Osteocyte (in vitro differentiated cells): Measurements from ENCODE around the gene KLRK1. TPM values are rescaled to one million over a fixed set of nuclear protein-coding genes. Genes with fewer than 3 reads are reported as not detected.
A peak's percentile ranks its signal among the peaks of the same experiment; 100 is the strongest.

Experiments
- DNase-seq: peaks from one replicate; pipeline ENCODE4 v3.0.0; 2021; ENCODE audit warnings: mixed read lengths; ENCODE audit not compliant: unreplicated experiment; ENCODE audit errors: extremely low spot score
- H3K27ac Mint-ChIP-seq: one replicate; pipeline ENCODE4 v1.8.0; 2021; ENCODE audit warnings: mild to moderate bottlenecking, mixed read lengths; ENCODE audit not compliant: unreplicated experiment
- H3K27me3 Mint-ChIP-seq: one replicate; pipeline ENCODE4 v1.8.0; 2021; ENCODE audit warnings: mixed read lengths; ENCODE audit not compliant: unreplicated experiment
- H3K36me3 Mint-ChIP-seq: one replicate; pipeline ENCODE4 v1.8.0; 2021; ENCODE audit warnings: mixed read lengths; ENCODE audit not compliant: unreplicated experiment
- H3K4me1 Mint-ChIP-seq: one replicate; pipeline ENCODE4 v1.8.0; 2021; ENCODE audit warnings: mixed read lengths; ENCODE audit not compliant: unreplicated experiment
- H3K4me3 Mint-ChIP-seq: one replicate; pipeline ENCODE4 v1.8.0; 2021; ENCODE audit warnings: mild to moderate bottlenecking, moderate library complexity, mixed read lengths; ENCODE audit not compliant: unreplicated experiment
- H3K9me3 Mint-ChIP-seq: one replicate; pipeline ENCODE4 v1.8.0; 2021; ENCODE audit warnings: mixed read lengths; ENCODE audit not compliant: unreplicated experiment
- CTCF ChIP-seq: fragments of 200-600 bp; sonication (generic); IDR thresholded peaks from 2 replicates; pipeline ENCODE4 v1.5.0; 2021; ENCODE audit warnings: antibody characterized with exemption, mild to moderate bottlenecking, moderate library complexity
- total RNA-seq: library from RNA; stranded (reverse); gene quantifications from 2 replicates; pipeline ENCODE4 v1.2.1, GENCODE V29; 2021

The KLRK1 gene
- total RNA-seq, 1 donor from 2014 or later, result 3.2 TPM

DNA sequence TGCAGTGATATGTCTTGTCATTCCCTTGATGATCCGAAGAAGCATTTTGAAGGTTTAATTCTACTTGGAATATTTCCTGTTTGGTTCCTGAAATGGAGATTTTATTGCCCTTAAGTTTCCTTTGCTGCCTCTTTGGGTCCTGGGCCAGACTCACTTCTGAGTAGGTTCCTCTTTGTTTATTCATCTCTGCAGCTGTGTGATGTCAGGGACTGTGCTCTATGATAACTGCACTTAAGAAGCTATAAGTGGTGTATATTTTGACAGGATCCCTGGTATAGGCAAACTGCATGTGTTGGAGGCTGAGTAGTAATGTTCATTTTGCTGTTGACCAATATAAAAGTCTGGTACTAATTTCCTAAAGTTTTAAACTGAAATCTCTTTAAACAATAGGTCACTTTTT is 19.6 kb upstream of the KLRK1 start, which contains the start of gene KLRC4:
Gene KLRC4 (minus strand): TSS at position 366 of the 400 bp plus-strand sequence. CDS start 182 bp downstream, at position 184.
- TF ChIP-seq CTCF, result no peak
- H3K27ac Mint-ChIP-seq, result no peak within 1 kb of the TSS
- H3K4me3 Mint-ChIP-seq, result peak within 1 kb of the TSS; percentile 5
- peaks cover 9% of the 10 kb centered on the region for H3K9me3 Mint-ChIP-seq
- H3K27me3 Mint-ChIP-seq, result no peaks in the 10 kb centered on the region
- no peak for DNase-seq
- H3K4me1 Mint-ChIP-seq, result peaks cover 6% of the 10 kb centered on the region
- H3K36me3 Mint-ChIP-seq, result peaks cover 23% of the 10 kb centered on the region

- Mint-ChIP-seq H3K9me3 (peaks cover 9% of the 10 kb centered on the region), H3K27ac (no peak overlapping the region), H3K36me3 (peaks cover 20% of the 10 kb centered on the region), H3K4me3 (no peak overlapping the region), H3K4me1 (peaks cover 6% of the 10 kb centered on the region), H3K27me3 (no peaks in the 10 kb centered on the region)
- DNase-seq, result no peak
- no peak for TF ChIP-seq CTCF
These were observed 19.0 kb upstream of the KLRK1 start for GRCh38 chr12:10408842-10409241.

- Mint-ChIP-seq H3K4me1 (peaks cover 6% of the 10 kb centered on the region), H3K9me3 (peaks cover 9% of the 10 kb centered on the region), H3K27me3 (no peaks in the 10 kb centered on the region), H3K36me3 (peaks cover 21% of the 10 kb centered on the region), H3K4me3 (no peak overlapping the region), H3K27ac (no peak overlapping the region)
- no peak for DNase-seq
- TF ChIP-seq CTCF, result no peak
These were observed 16.9 kb upstream of the KLRK1 start for GRCh38 chr12:10406725-10407124.

DNA sequence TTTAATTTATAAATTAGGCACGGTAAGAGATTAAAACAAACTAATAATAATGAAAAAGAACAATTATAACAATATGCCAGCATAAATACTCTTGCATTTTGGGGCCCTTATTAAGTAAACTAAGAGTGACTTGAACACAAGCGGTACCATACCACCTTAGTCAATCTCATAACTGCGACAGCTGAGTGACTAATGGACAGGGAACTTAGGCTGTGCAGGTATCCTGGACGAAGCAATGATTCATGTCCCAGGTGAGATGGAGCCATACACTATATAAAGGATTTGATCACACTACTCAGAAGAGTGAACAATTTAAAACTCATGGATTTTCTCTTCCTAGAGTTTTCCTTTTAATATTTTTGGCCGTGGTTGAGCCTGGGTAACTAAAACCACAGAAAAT is 15.5 kb upstream of the KLRK1 start:
- Mint-ChIP-seq H3K27me3 (no peaks in the 10 kb centered on the region), H3K9me3 (peaks cover 9% of the 10 kb centered on the region), H3K4me3 (no peak overlapping the region), H3K4me1 (peaks cover 18% of the 10 kb centered on the region), H3K27ac (no peak overlapping the region), H3K36me3 (peaks cover 23% of the 10 kb centered on the region)
- TF ChIP-seq CTCF, result no peak
- DNase-seq, result no peak

- no peak for TF ChIP-seq CTCF
- H3K4me3 Mint-ChIP-seq, result no peak overlapping the region
- H3K27ac Mint-ChIP-seq, result no peak overlapping the region
- DNase-seq, result no peak
- no peaks in the 10 kb centered on the region for H3K27me3 Mint-ChIP-seq
- H3K9me3 Mint-ChIP-seq, result peaks cover 9% of the 10 kb centered on the region
- H3K4me1 Mint-ChIP-seq, result peaks cover 22% of the 10 kb centered on the region
- H3K36me3 Mint-ChIP-seq, result peaks cover 26% of the 10 kb centered on the region
These were observed 15.0 kb upstream of the KLRK1 start for GRCh38 chr12:10404798-10405197.
